Measurements from ENCODE around the gene ARHGAP33. TPM values are rescaled to one million over a fixed set of nuclear protein-coding genes. Genes with fewer than 3 reads are reported as not detected.

The ARHGAP33 gene
- polyA plus RNA-seq, 1 of the 3 experiments (the other 2 are of a cell fraction), result 7.8 TPM

DNA sequence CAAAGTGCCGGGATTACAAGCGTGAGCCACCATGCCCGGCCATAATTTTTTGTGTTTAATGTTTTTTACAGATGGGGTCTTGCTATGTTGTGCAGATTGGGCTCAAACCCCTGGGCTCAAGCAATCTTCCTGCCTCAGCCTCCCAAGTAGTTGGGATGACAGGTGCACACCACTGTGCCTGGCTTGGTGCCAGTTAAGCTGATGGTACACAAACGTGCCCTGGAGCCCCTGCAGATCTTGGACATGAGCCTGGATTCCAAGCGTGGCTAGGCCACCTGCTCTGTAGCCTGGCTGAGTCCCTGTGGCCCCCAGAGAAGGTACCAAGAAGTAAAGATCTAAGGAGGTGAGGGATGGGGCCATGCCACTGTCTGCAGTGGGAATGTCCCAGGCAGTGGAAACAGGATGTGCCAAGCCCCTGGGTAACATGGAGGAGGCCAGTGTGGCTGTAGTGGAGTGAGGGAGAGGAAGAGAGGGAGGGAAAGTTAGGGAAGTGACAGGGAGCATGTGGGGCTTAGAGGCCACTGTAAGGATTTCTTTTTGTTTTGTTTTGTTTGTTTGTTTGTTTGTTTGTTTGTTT is 30.2 kb downstream of the ARHGAP33 start:
- no peaks in the 10 kb centered on the region; the same call in 1 of the 2 replicates for H3K27me3 ChIP-seq (ENCODE audit: insufficient read depth)
- 27% methylated on average over 3 of the region's 5 CpGs for WGBS (ENCODE audit: low lambda C conversion rate)
- H3K4me3 ChIP-seq (ENCODE audit: low read depth in 2 of 2, low read length in 1 of 2), result no peak overlapping the region
- no peaks in the 10 kb centered on the region for H3K79me2 ChIP-seq (ENCODE audit: insufficient read depth)
- no peaks in the 10 kb centered on the region for H3K9me3 ChIP-seq
- H3F3A ChIP-seq (replicated peaks; ENCODE audit: insufficient read depth), result no peaks in the 10 kb centered on the region
- no peaks in the 10 kb centered on the region for H3K36me3 ChIP-seq (replicated peaks in 1 of 2; ENCODE audit: control insufficient read depth in 1 of 2, insufficient read depth in 2 of 2, low read length in 1 of 2)
- no peak overlapping the region for H3K4me2 ChIP-seq
- no peaks in the 10 kb centered on the region for H3K9me2 ChIP-seq
- POLR2A ChIA-PET, result no interaction called here
- H2AFZ ChIP-seq (ENCODE audit: low read depth), result no peak overlapping the region
- no peaks in the 10 kb centered on the region for H4K20me1 ChIP-seq (ENCODE audit: insufficient read depth)
- H3K4me1 ChIP-seq (ENCODE audit: control insufficient read depth in 1 of 2, insufficient read depth in 2 of 2, low read depth in 1 of 2, low read length in 1 of 2), result no peaks in the 10 kb centered on the region
- H3K9ac ChIP-seq, result no peak overlapping the region
- CTCF ChIA-PET, result no interaction called here
- TF ChIP-seq NRF1 (IDR thresholded peaks at IDR 0.05; ENCODE audit: low read depth, low read length) (no peak), YY1 (IDR thresholded peaks at IDR 0.05; ENCODE audit: low read depth) (no peak), REST (IDR thresholded peaks at IDR 0.05; ENCODE audit: low read depth, low read length) (no peak), CHD2 (IDR thresholded peaks at IDR 0.05; ENCODE audit: low read length, partially characterized antibody) (no peak), MEF2A (IDR thresholded peaks at IDR 0.05; ENCODE audit: borderline replicate concordance, low read depth) (no peak), NFIC (IDR thresholded peaks at IDR 0.05; ENCODE audit: borderline replicate concordance) (no peak), SIN3A (IDR thresholded peaks at IDR 0.05; ENCODE audit: borderline replicate concordance, low read depth, low read length) (no peak), MAX (IDR thresholded peaks at IDR 0.05; ENCODE audit: low read depth) (no peak), RFX5 (IDR thresholded peaks at IDR 0.05; ENCODE audit: low read length) (no peak), RXRA (IDR thresholded peaks at IDR 0.05; ENCODE audit: borderline replicate concordance, low read depth) (no peak), JUND (IDR thresholded peaks at IDR 0.05) (no peak), EZH2phosphoT487 (IDR thresholded peaks at IDR 0.05; ENCODE audit: borderline replicate concordance, low read depth) (no peak), ELF1 (IDR thresholded peaks at IDR 0.05) (no peak)
- TF ChIP-seq, protein P1, sequence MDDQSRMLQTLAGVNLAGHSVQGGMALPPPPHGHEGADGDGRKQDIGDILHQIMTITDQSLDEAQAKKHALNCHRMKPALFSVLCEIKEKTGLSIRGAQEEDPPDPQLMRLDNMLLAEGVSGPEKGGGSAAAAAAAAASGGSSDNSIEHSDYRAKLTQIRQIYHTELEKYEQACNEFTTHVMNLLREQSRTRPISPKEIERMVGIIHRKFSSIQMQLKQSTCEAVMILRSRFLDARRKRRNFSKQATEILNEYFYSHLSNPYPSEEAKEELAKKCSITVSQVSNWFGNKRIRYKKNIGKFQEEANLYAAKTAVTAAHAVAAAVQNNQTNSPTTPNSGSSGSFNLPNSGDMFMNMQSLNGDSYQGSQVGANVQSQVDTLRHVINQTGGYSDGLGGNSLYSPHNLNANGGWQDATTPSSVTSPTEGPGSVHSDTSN (IDR thresholded peaks at IDR 0.05), result no peak
- TF ChIP-seq, protein P2, sequence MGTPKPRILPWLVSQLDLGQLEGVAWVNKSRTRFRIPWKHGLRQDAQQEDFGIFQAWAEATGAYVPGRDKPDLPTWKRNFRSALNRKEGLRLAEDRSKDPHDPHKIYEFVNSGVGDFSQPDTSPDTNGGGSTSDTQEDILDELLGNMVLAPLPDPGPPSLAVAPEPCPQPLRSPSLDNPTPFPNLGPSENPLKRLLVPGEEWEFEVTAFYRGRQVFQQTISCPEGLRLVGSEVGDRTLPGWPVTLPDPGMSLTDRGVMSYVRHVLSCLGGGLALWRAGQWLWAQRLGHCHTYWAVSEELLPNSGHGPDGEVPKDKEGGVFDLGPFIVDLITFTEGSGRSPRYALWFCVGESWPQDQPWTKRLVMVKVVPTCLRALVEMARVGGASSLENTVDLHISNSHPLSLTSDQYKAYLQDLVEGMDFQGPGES (IDR thresholded peaks at IDR 0.05; ENCODE audit: low read depth, low read length), result no peak
- TF ChIP-seq, protein P3, sequence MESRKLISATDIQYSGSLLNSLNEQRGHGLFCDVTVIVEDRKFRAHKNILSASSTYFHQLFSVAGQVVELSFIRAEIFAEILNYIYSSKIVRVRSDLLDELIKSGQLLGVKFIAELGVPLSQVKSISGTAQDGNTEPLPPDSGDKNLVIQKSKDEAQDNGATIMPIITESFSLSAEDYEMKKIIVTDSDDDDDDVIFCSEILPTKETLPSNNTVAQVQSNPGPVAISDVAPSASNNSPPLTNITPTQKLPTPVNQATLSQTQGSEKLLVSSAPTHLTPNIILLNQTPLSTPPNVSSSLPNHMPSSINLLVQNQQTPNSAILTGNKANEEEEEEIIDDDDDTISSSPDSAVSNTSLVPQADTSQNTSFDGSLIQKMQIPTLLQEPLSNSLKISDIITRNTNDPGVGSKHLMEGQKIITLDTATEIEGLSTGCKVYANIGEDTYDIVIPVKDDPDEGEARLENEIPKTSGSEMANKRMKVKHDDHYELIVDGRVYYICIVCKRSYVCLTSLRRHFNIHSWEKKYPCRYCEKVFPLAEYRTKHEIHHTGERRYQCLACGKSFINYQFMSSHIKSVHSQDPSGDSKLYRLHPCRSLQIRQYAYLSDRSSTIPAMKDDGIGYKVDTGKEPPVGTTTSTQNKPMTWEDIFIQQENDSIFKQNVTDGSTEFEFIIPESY (IDR thresholded peaks at IDR 0.05; ENCODE audit: borderline replicate concordance, low read depth), result no peak
- TF ChIP-seq, protein P4, sequence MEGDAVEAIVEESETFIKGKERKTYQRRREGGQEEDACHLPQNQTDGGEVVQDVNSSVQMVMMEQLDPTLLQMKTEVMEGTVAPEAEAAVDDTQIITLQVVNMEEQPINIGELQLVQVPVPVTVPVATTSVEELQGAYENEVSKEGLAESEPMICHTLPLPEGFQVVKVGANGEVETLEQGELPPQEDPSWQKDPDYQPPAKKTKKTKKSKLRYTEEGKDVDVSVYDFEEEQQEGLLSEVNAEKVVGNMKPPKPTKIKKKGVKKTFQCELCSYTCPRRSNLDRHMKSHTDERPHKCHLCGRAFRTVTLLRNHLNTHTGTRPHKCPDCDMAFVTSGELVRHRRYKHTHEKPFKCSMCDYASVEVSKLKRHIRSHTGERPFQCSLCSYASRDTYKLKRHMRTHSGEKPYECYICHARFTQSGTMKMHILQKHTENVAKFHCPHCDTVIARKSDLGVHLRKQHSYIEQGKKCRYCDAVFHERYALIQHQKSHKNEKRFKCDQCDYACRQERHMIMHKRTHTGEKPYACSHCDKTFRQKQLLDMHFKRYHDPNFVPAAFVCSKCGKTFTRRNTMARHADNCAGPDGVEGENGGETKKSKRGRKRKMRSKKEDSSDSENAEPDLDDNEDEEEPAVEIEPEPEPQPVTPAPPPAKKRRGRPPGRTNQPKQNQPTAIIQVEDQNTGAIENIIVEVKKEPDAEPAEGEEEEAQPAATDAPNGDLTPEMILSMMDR (IDR thresholded peaks at IDR 0.05), result no peak
- no peak for DNase-seq
- H3K27ac ChIP-seq (ENCODE audit: low read depth in 2 of 2, low read length in 1 of 2), result no peak overlapping the region
